ENCODE data around the gene CRYAA.

Gene CRYAA

GRCh38 chr21:43209575-43210453, 41.0 kb downstream of the CRYAA start:
- H3K9ac ChIP-seq (ENCODE audit: low read depth, low read length) = no peak overlapping the region
- no peak overlapping the region for H3K4me3 ChIP-seq (ENCODE audit: low read depth, low read length)
- H3K36me3 ChIP-seq (ENCODE audit: control insufficient read depth, insufficient read depth, low read length) = no peaks in the 10 kb centered on the region
- H3K9me3 ChIP-seq (ENCODE audit: control insufficient read depth, insufficient read depth, low read length) = no peaks in the 10 kb centered on the region
- no peaks in the 10 kb centered on the region for H3K27me3 ChIP-seq (ENCODE audit: control insufficient read depth, insufficient read depth, low read length)
- no peaks in the 10 kb centered on the region for H3K4me1 ChIP-seq (ENCODE audit: control insufficient read depth, insufficient read depth, low read length)

GRCh38 chr21:43210454-43211071, 41.8 kb downstream of the CRYAA start:
- Histone ChIP-seq H3K4me3 (ENCODE audit: low read depth, low read length) (no peak overlapping the region), H3K9ac (ENCODE audit: low read depth, low read length) (no peak overlapping the region), H3K9me3 (ENCODE audit: control insufficient read depth, insufficient read depth, low read length) (no peaks in the 10 kb centered on the region), H3K27me3 (ENCODE audit: control insufficient read depth, insufficient read depth, low read length) (no peaks in the 10 kb centered on the region), H3K4me1 (ENCODE audit: control insufficient read depth, insufficient read depth, low read length) (no peaks in the 10 kb centered on the region), H3K36me3 (ENCODE audit: control insufficient read depth, insufficient read depth, low read length) (no peaks in the 10 kb centered on the region)

GRCh38 chr21:43211072-43211759, 42.4 kb downstream of the CRYAA start:
- no peaks in the 10 kb centered on the region for H3K4me1 ChIP-seq (ENCODE audit: control insufficient read depth, insufficient read depth, low read length)
- H3K36me3 ChIP-seq (ENCODE audit: control insufficient read depth, insufficient read depth, low read length) = no peaks in the 10 kb centered on the region
- no peak overlapping the region for H3K9ac ChIP-seq (ENCODE audit: low read depth, low read length)
- H3K4me3 ChIP-seq (ENCODE audit: low read depth, low read length) = no peak overlapping the region
- H3K27me3 ChIP-seq (ENCODE audit: control insufficient read depth, insufficient read depth, low read length) = no peaks in the 10 kb centered on the region
- no peaks in the 10 kb centered on the region for H3K9me3 ChIP-seq (ENCODE audit: control insufficient read depth, insufficient read depth, low read length)

GRCh38 chr21:43211760-43212115, 42.9 kb downstream of the CRYAA start:
- H3K36me3 ChIP-seq (ENCODE audit: control insufficient read depth, insufficient read depth, low read length) = no peaks in the 10 kb centered on the region
- H3K9me3 ChIP-seq (ENCODE audit: control insufficient read depth, insufficient read depth, low read length) = no peaks in the 10 kb centered on the region
- no peak overlapping the region for H3K4me3 ChIP-seq (ENCODE audit: low read depth, low read length)
- H3K27me3 ChIP-seq (ENCODE audit: control insufficient read depth, insufficient read depth, low read length) = no peaks in the 10 kb centered on the region
- H3K4me1 ChIP-seq (ENCODE audit: control insufficient read depth, insufficient read depth, low read length) = no peaks in the 10 kb centered on the region
- H3K9ac ChIP-seq (ENCODE audit: low read depth, low read length) = no peak overlapping the region
